Measurements from ENCODE around the gene SLC9C1. TPM values are rescaled to one million over a fixed set of nuclear protein-coding genes. Genes with fewer than 3 reads are reported as not detected.

Gene SLC9C1
- total and polyA plus RNA-seq, 2 of the 13 experiments (the other 11 are each of a cell fraction or from before 2014, with no cell fraction given), result not detected

GRCh38 chr3:112314649-112315048, 20.6 kb upstream of the SLC9C1 start (continued):
- TF ChIP-seq ATAD3A (CRISPR knock-in tag; IDR thresholded peaks at IDR 0.05) (no peak), PRPF4 (IDR thresholded peaks at IDR 0.05; ENCODE audit: low read depth, low read length, poor library complexity, severe bottlenecking) (no peak)

GRCh38 chr3:112308151-112308911, 14.3 kb upstream of the SLC9C1 start:
- DNase-seq (ENCODE audit: low spot score), result no peak
- FAIRE-seq, result no peak
- ATAC-seq, result no peak
- BruUV-seq (replicated peaks), result no TSS peak
- H3K27me3 ChIP-seq (ENCODE audit: control insufficient read depth in 1 of 2, insufficient read depth in 2 of 2, low read length in 2 of 2), result no peaks in the 10 kb centered on the region
- no peaks in the 10 kb centered on the region for H3K36me3 ChIP-seq (replicated peaks in 1 of 2; ENCODE audit: control insufficient read depth in 1 of 2, insufficient read depth in 2 of 2, low read length in 2 of 2)
- ChIA-PET CTCF (ENCODE audit: low intra/inter-chr PET ratio, low total read pairs) (no interaction called here), POLR2A (no interaction called here)
- intact Hi-C loops (cut with micrococcal nuclease; ENCODE audit: unreplicated experiment), result no loop called here
- in situ Hi-C loops (cut with HindIII; ENCODE audit: extremely low pct_ligation_motif_present, low pct_unique_long_range_greater_than_20kb), result no loop called here
- no peak overlapping the region for H3K4me3 ChIP-seq (replicated peaks in 1 of 3; ENCODE audit: insufficient read depth in 1 of 3, low read depth in 2 of 3, low read length in 3 of 3)
- H2AFZ ChIP-seq (ENCODE audit: low read length), result no peak overlapping the region
- no peak overlapping the region for H3K27ac ChIP-seq (ENCODE audit: extremely low read length, insufficient read depth, low read length)
- WGBS (ENCODE audit: low lambda C conversion rate), result 32% methylated on average over 7 of the region's 7 CpGs
- H3K79me2 ChIP-seq (ENCODE audit: insufficient read depth, low read length), result no peaks in the 10 kb centered on the region
- H3K4me1 ChIP-seq (ENCODE audit: insufficient read depth, low read length), result no peaks in the 10 kb centered on the region
- no peaks in the 10 kb centered on the region for H4K20me1 ChIP-seq (ENCODE audit: insufficient read depth, low read length)
- no peak overlapping the region for H3K4me2 ChIP-seq (ENCODE audit: low read depth, low read length)
- no peak overlapping the region for H3K9ac ChIP-seq (ENCODE audit: insufficient read depth, low read depth, low read length)
- TF ChIP-seq ZNF136 (CRISPR knock-in tag; IDR thresholded peaks at IDR 0.05; ENCODE audit: low read depth) (no peak), NFIB (CRISPR knock-in tag; IDR thresholded peaks at IDR 0.05; ENCODE audit: borderline replicate concordance) (no peak), BCL6 (CRISPR knock-in tag; IDR thresholded peaks at IDR 0.05) (no peak)
- no peaks in the 10 kb centered on the region for H3K9me3 ChIP-seq (ENCODE audit: low read length)

DNA sequence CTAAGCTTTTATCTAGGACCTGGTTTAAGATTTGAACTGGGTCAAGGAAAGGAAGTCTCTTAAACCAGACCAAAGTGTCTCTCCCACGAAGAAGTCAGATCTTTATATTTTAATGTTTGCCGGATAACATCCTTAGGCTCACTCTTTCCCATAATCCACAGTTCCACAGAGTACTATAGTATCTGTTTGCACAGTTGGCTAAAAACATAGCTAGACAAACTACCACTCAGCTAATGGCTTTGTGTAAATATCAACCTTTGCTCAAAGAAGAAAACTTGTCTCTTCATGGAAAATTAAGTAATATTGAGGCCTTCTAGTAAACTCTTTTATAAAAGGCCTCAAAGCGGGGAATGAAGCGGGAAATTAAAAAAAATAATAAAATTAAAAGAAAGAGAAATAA, 13.5 kb upstream of the SLC9C1 start:
- DNase-seq (ENCODE audit: low spot score) (no peak), ATAC-seq (no peak), FAIRE-seq (no peak)
- Histone ChIP-seq H3K9me3 (ENCODE audit: low read length) (no peaks in the 10 kb centered on the region), H3K79me2 (ENCODE audit: insufficient read depth, low read length) (no peaks in the 10 kb centered on the region), H3K4me1 (ENCODE audit: insufficient read depth, low read length) (no peaks in the 10 kb centered on the region), H3K4me3 (replicated peaks in 1 of 3; ENCODE audit: insufficient read depth in 1 of 3, low read depth in 2 of 3, low read length in 3 of 3) (no peak overlapping the region), H3K27ac (ENCODE audit: extremely low read length, insufficient read depth, low read length) (no peak overlapping the region), H3K4me2 (ENCODE audit: low read depth, low read length) (no peak overlapping the region), H4K20me1 (ENCODE audit: insufficient read depth, low read length) (no peaks in the 10 kb centered on the region), H3K36me3 (replicated peaks in 1 of 2; ENCODE audit: control insufficient read depth in 1 of 2, insufficient read depth in 2 of 2, low read length in 2 of 2) (no peaks in the 10 kb centered on the region), H3K9ac (ENCODE audit: insufficient read depth, low read depth, low read length) (no peak overlapping the region), H2AFZ (ENCODE audit: low read length) (no peak overlapping the region), H3K27me3 (ENCODE audit: control insufficient read depth in 1 of 2, insufficient read depth in 2 of 2, low read length in 2 of 2) (no peaks in the 10 kb centered on the region)
- TF ChIP-seq ZNF326 (CRISPR knock-in tag; IDR thresholded peaks at IDR 0.05; ENCODE audit: borderline replicate concordance), result no peak
- peak; percentile 77; the same call in 1 of the 2 replicates for TF ChIP-seq ZNF792 (CRISPR knock-in tag; IDR thresholded peaks at IDR 0.05)
- TF ChIP-seq SCMH1 (CRISPR knock-in tag; IDR thresholded peaks at IDR 0.05; ENCODE audit: borderline replicate concordance), result no peak
- ChIA-PET POLR2A (no interaction called here), CTCF (ENCODE audit: low intra/inter-chr PET ratio, low total read pairs) (no interaction called here)
- intact Hi-C loops (cut with micrococcal nuclease; ENCODE audit: unreplicated experiment) (no loop called here), in situ Hi-C loops (cut with HindIII; ENCODE audit: extremely low pct_ligation_motif_present, low pct_unique_long_range_greater_than_20kb) (no loop called here)
- BruUV-seq (replicated peaks), result no TSS peak
- 35% methylated on average over 4 of the region's 4 CpGs for WGBS (ENCODE audit: low lambda C conversion rate)
